Stimulated activated CD4-positive, alpha-beta T cell treated with anti-CD3 and anti-CD28 coated beads, Interleukin-15, amount 100 ng/mL, for 48 hours (primary cell): ENCODE results near the gene GPSM1.

Experiments used
- DNase-seq, 2 donors: peaks; one replicate each; pipeline ENCODE4 v3.0.0-alpha.2; 2020; ENCODE audit warnings: low read depth in 2 of 2

GPSM1 gene

DNA sequence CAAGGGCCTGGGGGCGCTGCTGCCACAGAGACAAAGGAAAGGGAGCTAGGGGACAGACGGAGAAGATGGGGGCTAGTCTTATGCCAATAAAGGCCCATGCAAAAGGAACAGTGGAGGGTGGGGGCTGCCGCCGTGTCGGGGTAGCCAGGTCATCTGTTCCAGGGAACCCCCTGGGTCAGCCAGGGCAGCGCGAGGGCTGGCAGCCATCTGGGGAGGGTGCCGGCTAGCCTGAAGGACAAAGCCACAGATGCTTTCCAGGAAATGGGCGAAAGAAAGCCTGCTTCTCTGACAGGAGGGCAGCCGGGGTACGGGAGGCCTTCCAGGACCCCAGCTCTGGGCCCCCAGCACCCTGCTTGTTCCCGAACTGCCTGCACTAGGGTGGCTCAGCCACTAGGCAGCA, 47.8 kb downstream of the GPSM1 start:
- no peak for DNase-seq

DNA sequence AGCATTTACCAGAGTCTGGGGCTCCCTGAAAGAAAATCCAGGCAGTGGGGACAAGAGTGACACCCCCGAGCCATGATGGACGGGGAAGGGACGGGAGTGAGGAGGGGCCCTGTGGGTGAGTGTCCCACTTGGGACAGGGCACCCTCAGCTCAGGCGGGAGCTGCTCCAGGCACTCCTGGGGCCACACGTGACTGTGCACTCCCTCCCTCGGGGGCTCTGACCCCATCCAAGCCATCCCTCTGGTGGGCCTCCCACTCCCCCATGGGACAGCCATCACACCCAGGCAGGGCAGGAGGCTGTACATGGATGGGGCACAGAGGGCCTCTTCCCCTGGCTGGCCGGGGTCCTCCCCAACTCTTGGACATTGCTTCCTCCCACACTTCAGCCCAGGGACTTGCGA, 49.1 kb downstream of the GPSM1 start:
- DNase-seq: no peak

DNA sequence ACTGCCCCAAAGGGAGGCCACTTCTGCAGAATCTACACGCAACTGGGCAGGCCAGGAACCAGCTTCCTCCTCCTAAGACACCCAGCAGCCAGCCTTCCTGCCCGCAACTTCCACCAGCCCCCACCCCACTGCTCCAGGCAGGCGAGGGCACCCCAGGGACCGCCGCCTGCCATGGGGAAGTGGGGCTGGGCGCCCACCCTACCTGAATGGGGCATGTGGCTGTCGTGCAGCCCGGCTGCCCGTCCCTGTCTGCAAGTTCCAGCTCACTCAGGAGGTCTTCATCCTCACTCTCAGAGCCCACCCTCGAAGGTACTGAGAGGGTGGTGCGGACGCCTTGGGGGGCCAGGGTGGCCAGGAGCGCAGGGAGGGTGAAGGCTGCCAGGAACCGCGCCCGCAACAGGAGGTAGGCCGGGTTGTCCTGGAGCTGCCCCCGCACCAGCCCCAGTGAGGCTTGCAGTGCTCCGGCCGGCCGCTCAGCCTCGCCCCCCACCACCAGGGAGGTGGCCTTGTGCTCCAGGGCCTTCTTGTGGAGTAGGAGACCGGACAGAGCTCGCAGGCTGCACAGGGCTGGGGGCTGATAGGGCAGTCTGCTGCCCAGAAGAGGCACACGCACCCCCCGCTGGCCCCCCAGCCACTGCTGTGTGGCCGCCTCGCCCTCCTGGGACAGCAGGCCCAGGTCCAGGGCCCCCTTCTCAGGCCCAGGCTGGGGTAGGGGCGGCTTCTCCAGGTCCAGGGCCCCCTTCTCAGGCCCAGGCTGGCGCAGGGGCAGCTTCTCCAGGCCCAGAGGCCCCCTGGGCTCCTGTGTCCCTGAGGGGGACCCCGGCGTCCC, 50.2 kb downstream of the GPSM1 start:
- no peak for DNase-seq

DNA sequence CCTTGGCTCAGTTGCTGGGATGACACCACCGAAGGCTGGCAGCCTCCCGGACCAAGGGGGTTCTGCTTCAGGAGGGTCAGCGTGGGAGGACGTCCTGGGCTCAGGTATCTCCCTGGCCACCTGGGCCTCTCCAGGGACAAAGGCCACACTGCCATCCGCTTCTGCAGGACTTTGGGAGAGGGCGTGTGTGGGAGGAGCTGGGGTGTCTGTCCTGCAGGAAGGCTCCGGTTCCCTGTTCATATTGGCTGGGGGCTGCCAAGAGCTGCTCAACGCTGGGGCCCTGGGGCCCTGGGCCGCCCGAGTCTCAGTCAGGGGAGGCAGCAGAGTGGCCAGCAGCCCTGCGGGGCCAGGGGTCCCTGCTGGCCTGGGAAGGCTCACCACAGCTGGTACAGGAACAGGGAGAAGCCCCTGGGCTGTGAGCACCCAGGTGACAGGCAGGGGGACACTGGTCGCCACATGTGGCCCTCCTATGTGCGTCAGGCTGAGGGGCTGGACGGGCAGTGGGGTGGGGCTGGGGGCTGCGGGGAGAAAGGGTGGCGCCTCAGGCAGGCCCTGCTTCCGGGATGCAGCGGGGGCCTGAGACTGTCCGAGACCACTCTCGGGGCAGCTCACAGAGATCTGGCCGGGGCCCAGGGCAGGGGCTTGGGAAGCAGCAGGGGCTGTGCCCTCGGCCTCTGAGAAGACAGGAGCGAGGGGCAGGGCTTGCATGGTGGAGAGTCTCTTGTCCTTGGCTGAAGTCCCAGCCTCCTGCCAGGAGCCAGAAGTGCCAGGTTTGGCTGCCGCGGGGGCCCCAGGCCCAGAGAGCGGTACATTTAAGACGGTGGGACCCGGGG, 51.0 kb downstream of the GPSM1 start:
- no peak for DNase-seq

DNA sequence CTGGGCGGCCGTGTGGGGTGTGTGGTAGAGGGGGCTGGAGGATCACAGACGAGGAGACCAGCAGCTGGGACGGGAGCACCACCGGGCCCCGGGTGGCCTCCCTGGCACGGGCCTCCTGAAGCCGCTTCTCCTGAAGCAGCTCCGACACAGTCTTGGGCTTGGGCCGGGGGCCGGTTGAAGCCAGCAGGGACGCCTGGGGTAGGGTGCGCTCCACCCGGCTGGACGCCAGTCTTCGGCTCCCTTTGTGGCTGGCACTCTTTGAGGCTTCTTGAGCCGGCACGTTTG, 51.6 kb downstream of the GPSM1 start:
- DNase-seq: no peak

DNA sequence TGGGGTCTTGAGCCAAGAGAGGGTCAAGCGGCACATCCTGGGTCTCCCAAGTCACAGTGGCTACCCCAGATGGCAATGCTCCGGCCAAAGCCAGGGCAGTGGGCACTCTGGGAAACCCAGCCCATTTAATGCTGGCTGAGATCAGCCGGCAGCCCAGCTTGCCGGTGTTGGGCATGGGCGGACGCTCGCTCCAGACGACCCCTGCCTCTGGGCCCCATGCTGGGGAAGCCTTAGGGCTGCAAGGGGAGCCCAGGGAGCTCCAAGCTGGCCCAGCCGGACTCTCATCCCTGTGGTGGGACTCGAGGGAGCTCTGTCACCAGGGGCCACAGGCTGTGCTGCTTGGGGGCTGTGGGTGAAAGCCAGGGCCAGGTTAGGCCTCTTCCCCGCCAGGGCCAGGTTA, 52.1 kb downstream of the GPSM1 start:
- DNase-seq: no peak

DNA sequence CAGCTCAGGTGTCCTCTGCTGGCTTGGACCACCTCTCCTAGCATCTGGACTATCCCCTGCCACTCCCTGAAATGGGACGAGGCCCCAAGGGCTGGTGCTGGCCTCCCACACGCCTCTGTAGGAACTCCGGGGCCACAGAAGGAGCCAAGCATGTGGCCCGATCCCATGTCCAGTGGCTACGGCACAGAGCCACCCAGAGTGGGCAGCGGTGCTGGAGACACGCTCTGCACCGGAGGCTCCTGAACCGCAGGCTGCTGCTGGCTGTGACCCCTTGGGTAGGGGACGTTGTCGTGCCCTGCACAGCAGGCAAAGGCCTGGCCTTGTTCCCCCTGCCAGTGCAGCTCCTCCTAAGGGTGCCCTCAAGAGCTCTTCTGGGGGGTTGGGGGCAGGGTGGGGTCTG, 52.6 kb downstream of the GPSM1 start:
- no peak for DNase-seq

DNA sequence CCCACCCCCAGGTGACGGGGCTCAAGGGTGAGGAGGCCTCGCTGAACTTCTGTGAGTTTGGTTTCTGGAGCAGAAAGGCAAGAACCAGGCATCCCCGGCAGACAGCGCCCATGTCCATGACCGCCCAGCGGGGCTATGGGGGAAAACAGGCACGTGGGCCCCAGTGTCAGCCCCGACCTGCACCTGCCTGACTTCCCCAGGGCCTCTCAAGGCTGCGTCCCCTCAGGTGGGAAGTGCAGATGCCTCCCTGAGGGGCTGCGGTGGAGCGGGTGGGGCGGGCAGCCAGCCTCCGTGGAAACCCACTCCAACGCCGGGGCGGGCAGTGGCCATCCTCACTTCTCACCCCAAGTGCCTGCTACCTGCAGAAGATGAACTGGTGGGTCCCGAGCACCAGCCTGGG, 53.0 kb downstream of the GPSM1 start:
- no peak for DNase-seq

DNA sequence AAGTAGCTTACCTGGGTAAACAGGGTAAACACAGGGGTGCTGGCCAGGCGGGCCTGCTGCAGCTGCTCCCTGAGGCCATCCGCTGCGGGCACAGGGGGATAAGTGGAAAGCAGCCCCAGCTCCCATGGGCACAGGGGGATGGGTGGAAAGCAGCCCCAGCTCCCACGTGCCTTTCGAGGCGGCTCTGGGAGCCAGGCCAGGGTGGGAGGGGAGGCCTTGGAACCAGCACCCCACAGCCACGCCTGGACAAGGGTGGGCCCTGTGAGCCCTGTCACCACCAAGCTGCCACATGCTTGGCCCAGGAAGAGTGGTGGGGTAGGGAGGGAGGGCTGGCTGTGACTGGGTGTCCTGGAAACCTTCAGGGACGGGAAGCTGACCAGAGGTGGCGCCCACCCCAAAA, 54.0 kb downstream of the GPSM1 start:
- no peak for DNase-seq

DNA sequence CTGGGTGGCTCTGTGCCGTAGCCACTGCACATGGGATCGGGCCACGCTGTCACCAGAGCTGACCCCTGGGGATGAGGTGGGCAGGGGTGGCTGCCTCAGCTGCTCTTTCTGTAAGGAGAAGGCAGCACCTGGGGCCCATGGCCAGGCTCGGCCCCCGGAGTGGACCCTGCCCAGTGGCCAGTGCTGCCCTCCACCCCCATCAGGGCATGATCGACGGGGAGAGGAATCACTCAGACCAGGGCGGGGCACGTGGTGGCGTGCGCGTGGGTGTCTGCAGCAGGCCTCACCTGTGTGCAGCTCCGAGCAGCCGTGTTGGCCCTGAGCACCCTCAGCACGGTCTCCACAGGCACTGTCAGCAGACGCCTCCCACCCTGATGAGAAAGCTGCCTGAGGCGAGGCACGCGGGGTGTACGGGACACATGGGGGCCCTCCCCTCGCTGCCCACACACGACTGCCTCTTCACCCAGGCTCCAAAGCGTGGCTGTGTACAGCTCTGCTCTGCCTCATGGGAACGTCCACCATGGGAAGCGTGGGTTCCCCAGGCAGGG, 54.7 kb downstream of the GPSM1 start:
- DNase-seq: no peak

DNA sequence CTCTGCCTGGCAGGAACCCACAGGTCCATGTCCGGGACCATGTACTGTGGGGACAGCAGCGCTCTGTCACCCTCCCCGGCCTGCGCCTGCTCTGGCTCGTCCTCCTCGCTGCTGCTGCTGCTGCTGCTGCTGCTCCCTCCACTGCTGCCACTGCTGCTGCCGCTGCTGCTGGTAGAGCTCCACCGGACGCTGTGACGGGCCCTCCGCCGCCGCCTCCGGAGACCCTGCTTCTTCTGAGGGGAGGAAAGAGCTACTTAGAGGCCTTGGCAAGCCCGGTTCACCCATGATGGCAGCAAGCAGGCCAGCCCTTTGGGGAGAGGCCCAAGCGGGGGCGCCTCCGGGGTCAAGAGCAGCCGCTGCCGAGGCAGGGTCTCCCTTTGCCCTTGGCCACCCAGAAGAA, 56.1 kb downstream of the GPSM1 start:
- DNase-seq: no peak

DNA sequence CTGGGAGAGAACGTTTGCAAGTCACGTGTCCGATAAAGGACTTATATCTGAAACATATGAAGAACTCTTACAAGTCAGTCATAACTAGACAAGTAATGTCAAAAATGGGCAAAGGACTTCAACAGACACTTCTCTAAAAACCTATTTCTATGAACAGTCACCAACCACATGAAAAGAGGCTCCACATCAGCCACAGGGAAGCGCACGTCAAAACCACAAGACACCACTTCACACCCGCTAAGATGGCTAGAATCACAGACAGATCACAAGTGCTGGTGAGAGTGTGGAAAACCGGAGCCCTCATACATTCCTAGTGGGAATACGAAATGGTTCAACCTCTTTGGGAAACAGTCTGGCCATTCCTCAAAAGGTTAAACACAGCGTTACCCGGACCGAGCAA, 57.7 kb downstream of the GPSM1 start:
- no peak for DNase-seq

DNA sequence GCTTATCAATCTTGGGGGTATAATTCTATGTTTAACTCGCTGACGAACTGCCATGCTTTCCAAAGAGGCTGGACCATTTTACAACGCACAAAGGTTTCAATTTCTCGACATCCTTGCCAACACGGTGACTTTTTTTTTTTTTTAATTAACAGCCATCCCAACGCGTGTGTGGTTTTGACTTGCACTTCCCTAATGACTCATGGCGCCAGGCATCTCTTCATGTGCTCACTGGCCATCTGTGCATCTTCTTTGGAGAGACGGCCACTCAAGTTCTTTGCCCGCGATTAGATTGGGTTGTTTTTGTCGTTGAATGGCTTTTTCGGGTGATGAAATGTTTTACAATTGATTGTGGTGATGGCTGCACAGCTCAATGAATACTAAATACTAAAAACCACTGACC, 58.7 kb downstream of the GPSM1 start:
- DNase-seq: no peak

DNA sequence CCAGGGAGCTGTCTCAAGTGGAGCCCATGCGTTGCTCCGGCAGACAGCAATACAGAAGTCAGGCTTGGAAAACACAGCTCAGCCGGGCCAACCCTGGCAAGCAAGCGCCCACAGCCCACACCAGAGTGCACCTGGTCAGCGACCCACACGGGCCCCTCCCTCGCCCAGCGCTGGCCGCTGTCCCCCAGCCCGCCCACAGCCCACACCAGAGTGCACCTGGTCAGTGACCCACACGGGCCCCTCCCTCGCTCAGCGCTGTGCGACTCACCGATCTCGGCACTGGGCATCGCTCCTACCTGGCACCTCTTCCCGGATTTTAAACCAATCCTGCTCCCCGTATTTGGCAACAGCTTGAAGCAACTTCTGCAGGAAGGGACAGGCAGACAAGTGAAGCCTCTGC, 59.9 kb downstream of the GPSM1 start:
- no peak for DNase-seq

DNA sequence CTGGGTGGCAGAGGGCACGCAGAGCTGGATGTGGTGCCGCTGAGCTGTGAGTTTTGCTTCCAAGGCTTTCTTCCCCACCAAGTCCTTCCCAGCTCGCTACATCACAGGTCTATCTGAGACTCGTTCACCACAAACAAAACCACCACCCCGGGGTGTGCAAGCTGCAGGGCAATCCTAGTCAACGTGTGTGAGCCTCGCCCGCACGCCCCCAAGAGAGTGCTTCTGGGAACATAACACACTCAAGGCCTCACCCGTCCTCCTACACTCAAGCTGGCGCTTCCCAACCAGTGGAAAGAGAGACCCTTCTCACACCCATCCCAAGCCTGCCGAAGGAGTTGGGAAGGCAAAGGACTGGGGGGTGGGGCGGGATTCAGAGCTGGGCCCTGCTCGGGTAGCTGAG, 62.1 kb downstream of the GPSM1 start:
- no peak for DNase-seq

DNA sequence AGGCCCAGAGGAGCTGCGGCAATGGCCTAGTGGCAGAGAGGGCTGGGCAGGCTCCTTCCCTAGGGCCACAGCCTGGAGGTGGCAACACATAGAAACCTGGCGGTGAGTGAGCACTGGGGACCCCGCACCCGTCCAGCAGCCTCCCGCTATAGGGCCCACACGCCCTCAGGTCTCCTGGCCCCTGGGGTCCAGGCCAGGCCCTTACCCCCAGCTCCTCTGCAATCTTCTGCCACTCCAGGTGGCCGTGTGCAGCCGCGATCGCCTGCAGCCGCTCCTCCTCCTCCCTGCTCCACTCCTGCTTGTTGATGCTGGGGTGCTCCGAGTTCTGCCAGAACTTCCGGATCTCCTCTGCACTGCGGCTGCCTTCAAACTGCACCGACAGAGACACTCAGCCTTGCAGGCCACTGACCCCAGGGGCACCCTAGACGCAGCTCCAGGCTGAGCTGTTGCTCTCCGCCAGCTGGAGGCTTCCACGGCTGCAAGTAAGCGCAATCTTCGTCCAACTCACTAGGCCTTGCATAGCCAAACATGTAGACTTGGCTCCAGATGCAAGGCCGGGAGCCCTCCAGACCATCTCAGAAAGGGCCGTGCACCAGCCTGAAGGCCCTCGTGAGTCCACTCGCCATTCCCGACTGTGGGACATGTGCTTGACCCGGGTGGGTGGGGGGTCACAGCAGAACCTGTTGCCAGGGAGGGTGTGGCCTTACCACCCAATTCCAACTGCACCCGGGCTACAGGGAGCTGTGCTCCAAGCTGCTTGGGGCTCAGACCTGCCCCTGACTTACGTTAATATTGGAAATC, 64.6 kb downstream of the GPSM1 start:
- no peak for DNase-seq

DNA sequence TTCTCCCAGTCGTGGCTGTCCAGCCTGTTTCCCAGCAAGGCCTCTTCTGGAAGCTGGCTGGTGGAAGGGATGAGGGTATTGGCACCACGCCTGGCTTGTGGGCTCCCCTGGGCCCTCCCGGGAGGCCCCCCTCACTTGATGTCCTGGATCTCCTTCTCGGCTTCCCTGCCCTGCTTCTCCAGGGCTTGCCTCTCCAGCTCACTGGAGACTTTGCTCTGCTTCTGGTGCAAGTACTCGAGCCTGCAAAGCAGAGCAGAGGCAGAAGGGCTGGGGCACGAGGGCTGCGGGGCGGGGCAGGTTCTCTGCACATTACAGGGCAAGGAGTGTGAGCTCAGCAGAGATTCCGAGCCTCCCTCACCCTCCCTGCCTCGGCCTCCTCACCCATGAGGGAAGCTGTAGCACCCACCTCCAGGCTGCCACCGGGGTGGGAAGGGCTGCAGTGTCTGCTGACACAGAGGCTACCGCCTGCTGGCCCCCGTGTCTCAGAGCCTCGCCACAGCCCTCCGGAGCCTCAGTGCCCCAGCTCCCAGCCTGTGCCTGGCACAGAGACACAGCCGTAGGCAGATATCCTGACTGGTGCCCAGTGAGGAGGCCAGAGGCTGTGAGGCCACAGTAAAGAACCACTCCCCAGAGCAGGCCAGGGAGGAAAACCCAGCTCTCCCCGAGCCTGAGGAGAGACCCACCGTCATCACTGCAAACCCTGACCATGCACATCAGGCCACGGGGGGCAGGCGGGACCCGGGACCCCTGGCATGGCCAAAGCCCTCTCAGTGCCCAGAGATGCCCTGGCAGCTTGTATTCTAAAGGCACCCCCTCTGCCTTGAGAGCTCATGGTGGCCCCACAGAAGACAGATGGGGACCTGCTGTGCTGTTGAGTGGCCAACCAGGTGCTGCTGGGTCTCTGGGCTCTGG, 65.5 kb downstream of the GPSM1 start:
- DNase-seq: no peak

DNA sequence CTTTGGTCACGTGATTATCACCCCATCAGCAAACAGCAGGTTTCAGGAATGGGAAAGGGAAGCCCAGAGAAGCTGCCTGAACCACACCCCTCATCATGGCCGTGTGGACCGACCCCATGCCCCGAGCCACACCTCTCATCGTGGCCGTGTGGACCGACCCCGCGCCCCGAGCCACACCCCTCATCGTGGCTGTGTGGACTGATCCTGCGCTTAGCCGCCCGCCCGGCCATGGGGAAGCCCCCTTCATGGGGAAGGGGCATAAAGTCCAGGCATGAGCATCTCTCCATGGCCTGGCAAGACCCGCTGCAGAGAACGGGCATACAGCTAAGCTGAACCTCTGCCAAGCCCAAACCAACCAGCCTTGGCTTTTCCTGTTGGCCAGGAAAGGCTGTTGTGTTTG, 66.2 kb downstream of the GPSM1 start:
- no peak for DNase-seq

DNA sequence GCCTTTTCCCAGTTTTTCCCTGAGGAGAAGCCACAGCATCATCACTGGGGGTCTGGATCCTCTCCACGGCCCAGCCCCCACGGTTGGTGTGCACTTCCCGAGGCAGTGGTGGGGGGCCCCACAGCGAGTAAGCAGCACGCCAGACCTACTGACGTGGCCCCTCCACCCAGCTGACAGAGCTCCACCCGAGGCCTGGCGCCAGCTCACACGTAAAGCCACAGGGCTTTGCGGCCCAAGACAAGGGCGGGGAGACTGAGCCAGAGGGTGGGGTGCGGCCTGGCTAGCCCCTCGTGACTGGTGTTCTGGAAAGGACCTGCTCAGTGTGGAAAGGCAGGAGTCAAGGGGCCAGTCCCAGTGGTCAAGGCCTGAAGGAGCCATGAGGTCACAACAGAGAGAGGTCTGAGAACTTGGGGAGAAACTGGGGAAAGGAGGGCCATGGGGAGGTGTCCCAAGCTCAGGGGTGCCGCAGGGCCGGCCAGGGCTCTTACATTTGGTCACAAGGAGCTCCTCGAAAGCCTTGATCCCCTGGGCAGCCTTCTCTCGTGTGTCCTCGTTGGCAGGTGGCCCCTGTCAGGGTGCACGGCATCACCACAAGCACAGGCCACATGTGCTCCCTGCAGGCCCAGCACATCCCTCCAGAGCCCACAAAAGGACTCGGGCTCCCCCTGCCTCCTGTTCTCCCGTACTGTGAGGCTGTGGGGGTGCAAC, 67.1 kb downstream of the GPSM1 start:
- no peak for DNase-seq

DNA sequence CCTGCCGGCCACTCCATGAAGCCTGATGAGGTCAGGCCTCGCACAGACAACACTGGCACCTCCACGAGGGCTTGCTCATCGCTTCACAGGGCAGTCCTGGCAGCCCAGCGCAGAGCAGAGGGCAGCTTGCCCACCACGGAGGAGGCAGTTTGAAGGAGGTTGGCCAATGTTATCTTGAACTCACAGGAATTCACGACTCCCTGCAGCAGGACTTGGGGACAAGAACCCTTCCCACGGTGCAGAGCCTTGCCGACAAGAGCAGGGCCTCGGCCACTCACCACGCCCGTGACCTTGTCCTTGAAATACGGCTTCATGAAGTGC, 67.6 kb downstream of the GPSM1 start:
- DNase-seq: no peak
